Fibroblast of lung (primary cell): Measurements from ENCODE around the gene ATOX1. TPM values are rescaled to one million over a fixed set of nuclear protein-coding genes. Genes with fewer than 3 reads are reported as not detected.
"Not testable (repeated sequence)": the region's sequence is repeated elsewhere in the genome, so short reads cannot be mapped to it uniquely, and the experiment has no call there.

Source experiments
- DNase-seq, 2 donors: peaks; one replicate each; pipeline versions ENCODE4 v3.0.0 to v3.0.0-alpha.2; 2010; ENCODE audit warnings: low read depth in 2 of 2
- H2AFZ ChIP-seq: 2 replicates; pipeline ENCODE4 v1.5.1; 2012; ENCODE audit warnings: low read length, control low read depth, inconsistent platforms
- H3K27ac ChIP-seq: 2 replicates; pipeline ENCODE4 v1.5.1; 2011; ENCODE audit warnings: low read length, control low read depth; ENCODE audit not compliant: insufficient read depth
- H3K27me3 ChIP-seq: 2 replicates; pipeline ENCODE4 v1.5.1; 2011; ENCODE audit warnings: mild to moderate bottlenecking, low read length; ENCODE audit not compliant: control insufficient read depth, insufficient read depth
- H3K36me3 ChIP-seq: 2 replicates; pipeline ENCODE4 v1.5.1; 2011; ENCODE audit warnings: low read length; ENCODE audit not compliant: control insufficient read depth, insufficient read depth
- H3K4me1 ChIP-seq: 2 replicates; pipeline ENCODE4 v1.5.1; 2011; ENCODE audit warnings: low read length; ENCODE audit not compliant: control insufficient read depth, insufficient read depth; ENCODE audit errors: extremely low read depth
- H3K4me2 ChIP-seq: 2 replicates; pipeline ENCODE4 v1.5.1; 2011; ENCODE audit warnings: low read length, control low read depth; ENCODE audit not compliant: insufficient read depth; ENCODE audit errors: extremely low read depth
- H3K4me3 ChIP-seq, 4 experiments: fragments of 200-600 bp in 1 of 4; sonication (generic) in 1 of 4; replicated peaks in 1 of 4; 2 replicates each; pipeline ENCODE4 v1.5.1; 2011 to 2016; ENCODE audit warnings: low read length in 4 of 4, low read depth in 3 of 4, mild to moderate bottlenecking in 3 of 4, control low read depth in 2 of 4, inconsistent platforms in 1 of 4, mixed read lengths in 1 of 4; ENCODE audit not compliant: insufficient read depth in 1 of 4; ENCODE audit errors: control extremely low read depth in 1 of 4
- H3K79me2 ChIP-seq: 2 replicates; pipeline ENCODE4 v1.5.1; 2012; ENCODE audit warnings: mild to moderate bottlenecking, low read length, inconsistent platforms; ENCODE audit not compliant: control insufficient read depth, insufficient read depth
- H3K9ac ChIP-seq: 2 replicates; pipeline ENCODE4 v1.5.1; 2011; ENCODE audit warnings: mild to moderate bottlenecking, low read length, control low read depth; ENCODE audit not compliant: insufficient read depth
- H3K9me3 ChIP-seq: 2 replicates; pipeline ENCODE4 v1.5.1; 2012; ENCODE audit warnings: low read depth, low read length; ENCODE audit not compliant: control insufficient read depth, insufficient read depth
- H4K20me1 ChIP-seq: 2 replicates; pipeline ENCODE4 v1.5.1; 2011; ENCODE audit warnings: low read length; ENCODE audit not compliant: control insufficient read depth, insufficient read depth; ENCODE audit errors: extremely low read depth
- EZH2 ChIP-seq: IDR thresholded peaks from 2 replicates; pipeline ENCODE4 v1.5.1; 2012; ENCODE audit warnings: low read length, control low read depth, mild to moderate bottlenecking; ENCODE audit errors: missing control alignments
- polyA plus RNA-seq, 2 donors: library from polyadenylated mRNA; depleted of rRNA in 1 of 2; stranded (reverse) in 1 of 2; unstranded in 1 of 2; fragments of >200 nt; gene quantifications; 2 replicates each; pipeline ENCODE4 v1.2.1, GENCODE V29; 2011 to 2012; ENCODE audit warnings: missing spikeins in 1 of 2
- total RNA-seq: library from RNA; depleted of rRNA; stranded (reverse); fragments of >200 nt; gene quantifications from 2 replicates; pipeline ENCODE4 v1.2.1, GENCODE V29; 2014
- TF ChIP-seq, protein P1 (sequence below), 2 donors: IDR thresholded peaks in 1 of 2; conservative IDR thresholded peaks in 1 of 2; 1 replicate in 1 of 2; 2 replicates in 1 of 2; pipeline ENCODE4 v1.5.1; 2011 to 2012; ENCODE audit warnings: low read length in 2 of 2, control low read depth in 1 of 2, inconsistent platforms in 1 of 2, low read depth in 1 of 2, mild to moderate bottlenecking in 1 of 2

Gene ATOX1
- total and polyA plus RNA-seq, 2 donors (not counting 1 experiment from before 2014, with no cell fraction given) = 59.9 to 245 TPM

DNA sequence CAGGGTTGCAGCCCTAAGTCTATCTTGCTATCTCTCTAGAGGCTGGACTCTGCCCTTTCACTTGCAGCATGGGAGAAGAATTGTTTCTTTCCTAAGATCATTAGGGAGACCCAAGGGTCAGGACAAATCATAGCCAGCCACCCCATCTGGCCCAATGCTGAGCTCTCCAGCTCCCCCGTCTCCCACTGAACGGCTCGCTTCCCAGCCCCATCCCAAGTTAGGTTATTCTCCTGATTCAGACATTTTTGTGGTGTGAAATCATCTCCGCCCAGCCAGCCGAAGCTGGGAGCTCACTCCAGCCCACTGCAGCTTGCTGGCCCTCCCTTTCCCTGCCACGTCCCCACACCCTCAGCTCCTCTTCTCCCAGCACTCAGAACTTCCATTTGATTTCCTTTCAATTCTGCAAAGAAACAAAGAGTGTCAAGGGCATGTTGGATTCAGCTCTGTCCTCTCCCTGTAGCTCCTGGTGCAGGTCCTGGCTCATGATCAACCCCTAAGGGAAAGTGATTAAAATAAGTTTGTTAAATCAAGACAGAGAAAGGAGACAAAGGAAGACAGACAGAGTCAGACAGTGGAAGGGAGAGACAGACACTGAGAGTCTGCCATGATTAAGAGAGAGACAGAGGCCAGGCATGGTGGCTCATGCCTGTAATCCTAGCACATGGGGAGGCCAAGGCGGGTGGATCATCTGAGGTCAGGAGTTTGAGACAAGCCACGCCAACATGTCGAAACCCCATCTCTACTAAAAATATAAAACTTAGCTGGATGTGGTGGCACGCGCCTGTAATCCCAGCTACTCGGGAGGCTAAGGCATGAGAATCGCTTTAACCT lies 59.1 kb downstream of the ATOX1 start:
- Histone ChIP-seq H3K27me3 (no peaks in the 10 kb centered on the region), H4K20me1 (no peaks in the 10 kb centered on the region), H3K4me1 (peaks cover 34% of the 10 kb centered on the region), H2AFZ (no peak overlapping the region), H3K9me3 (no peaks in the 10 kb centered on the region), H3K4me2 (peak overlapping the region; percentile 56), H3K36me3 (no peaks in the 10 kb centered on the region), H3K9ac (peak overlapping the region; percentile 50), H3K4me3 (peak overlapping the region in 1 of 4 experiments; percentile 11), H3K27ac (peak overlapping the region; percentile 92), H3K79me2 (no peaks in the 10 kb centered on the region)
- TF ChIP-seq EZH2 = no peak
- TF ChIP-seq, protein P1, sequence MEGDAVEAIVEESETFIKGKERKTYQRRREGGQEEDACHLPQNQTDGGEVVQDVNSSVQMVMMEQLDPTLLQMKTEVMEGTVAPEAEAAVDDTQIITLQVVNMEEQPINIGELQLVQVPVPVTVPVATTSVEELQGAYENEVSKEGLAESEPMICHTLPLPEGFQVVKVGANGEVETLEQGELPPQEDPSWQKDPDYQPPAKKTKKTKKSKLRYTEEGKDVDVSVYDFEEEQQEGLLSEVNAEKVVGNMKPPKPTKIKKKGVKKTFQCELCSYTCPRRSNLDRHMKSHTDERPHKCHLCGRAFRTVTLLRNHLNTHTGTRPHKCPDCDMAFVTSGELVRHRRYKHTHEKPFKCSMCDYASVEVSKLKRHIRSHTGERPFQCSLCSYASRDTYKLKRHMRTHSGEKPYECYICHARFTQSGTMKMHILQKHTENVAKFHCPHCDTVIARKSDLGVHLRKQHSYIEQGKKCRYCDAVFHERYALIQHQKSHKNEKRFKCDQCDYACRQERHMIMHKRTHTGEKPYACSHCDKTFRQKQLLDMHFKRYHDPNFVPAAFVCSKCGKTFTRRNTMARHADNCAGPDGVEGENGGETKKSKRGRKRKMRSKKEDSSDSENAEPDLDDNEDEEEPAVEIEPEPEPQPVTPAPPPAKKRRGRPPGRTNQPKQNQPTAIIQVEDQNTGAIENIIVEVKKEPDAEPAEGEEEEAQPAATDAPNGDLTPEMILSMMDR (conservative IDR thresholded peaks at IDR 0.05 in 1 of 2, IDR thresholded peaks at IDR 0.05 in 1 of 2; ENCODE audit: low read depth in 1 of 2, low read length in 2 of 2) = no peak
- peak; percentile 98 to 99 for DNase-seq

- H3K4me3 ChIP-seq, DNase-seq, H3K79me2 ChIP-seq, H3K36me3 ChIP-seq, H2AFZ ChIP-seq, H3K4me2 ChIP-seq, H4K20me1 ChIP-seq, H3K27me3 ChIP-seq, H3K9ac ChIP-seq, H3K9me3 ChIP-seq: not testable (repeated sequence)
- H3K4me1 ChIP-seq = peaks cover 34% of the 10 kb centered on the region
- peak overlapping the region; percentile 92 for H3K27ac ChIP-seq
Measured at GRCh38 chr5:151698081-151698480, 60.4 kb downstream of the ATOX1 start.

GRCh38 chr5:151697452-151697851 lies 61.0 kb downstream of the ATOX1 start:
- Histone ChIP-seq H3K27ac (peak overlapping the region; percentile 92), H3K27me3 (no peaks in the 10 kb centered on the region), H3K9ac (peak overlapping the region; percentile 43), H2AFZ (no peak overlapping the region), H3K9me3 (no peaks in the 10 kb centered on the region), H4K20me1 (no peaks in the 10 kb centered on the region), H3K4me3 (no peak overlapping the region), H3K36me3 (no peaks in the 10 kb centered on the region), H3K4me2 (peak overlapping the region; percentile 49), H3K4me1 (peaks cover 34% of the 10 kb centered on the region), H3K79me2 (no peaks in the 10 kb centered on the region)
- peak in 1 of 2 donors; percentile 19 for DNase-seq
- no peak for TF ChIP-seq EZH2

DNA sequence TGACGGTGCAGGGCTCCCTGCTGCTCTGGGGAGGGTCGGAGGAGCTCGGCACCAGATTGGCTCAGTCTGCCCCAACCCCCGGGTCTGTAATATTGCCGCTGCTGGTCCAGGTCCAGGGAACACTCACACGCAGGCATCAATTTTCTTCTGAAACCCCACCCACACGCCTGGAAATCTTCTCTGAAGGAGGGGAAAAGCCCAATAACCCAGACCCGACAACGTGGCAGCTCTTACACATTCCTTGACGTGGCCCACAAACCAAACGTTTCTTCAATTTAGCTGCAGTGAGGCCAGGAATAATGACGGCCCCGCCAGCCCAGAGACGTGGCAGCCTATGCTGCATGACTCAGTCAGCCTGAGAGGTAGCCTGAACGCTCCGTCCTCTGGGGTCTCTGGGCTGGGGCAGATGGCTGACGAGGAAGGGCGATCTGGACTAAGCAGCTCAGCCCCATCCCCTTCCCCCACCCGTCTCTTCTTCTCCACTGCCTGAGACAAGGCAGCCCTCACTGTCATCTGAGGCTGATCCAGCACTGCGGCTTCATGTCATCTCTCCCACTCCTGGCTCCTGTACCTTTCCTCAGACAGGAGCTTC lies 61.9 kb downstream of the ATOX1 start:
- Histone ChIP-seq H3K79me2 (no peaks in the 10 kb centered on the region), H2AFZ (peak overlapping the region; percentile 9), H3K27me3 (no peaks in the 10 kb centered on the region), H3K36me3 (no peaks in the 10 kb centered on the region), H3K4me2 (peak overlapping the region; percentile 26), H3K9ac (peak overlapping the region; percentile 59), H3K9me3 (no peaks in the 10 kb centered on the region), H3K4me3 (peak overlapping the region in 2 of 4 experiments; percentile 19 to 37), H3K27ac (peak overlapping the region; percentile 92), H4K20me1 (no peaks in the 10 kb centered on the region), H3K4me1 (peaks cover 31% of the 10 kb centered on the region)
- peak; percentile 99 to 100 for DNase-seq
- TF ChIP-seq EZH2 = no peak
